Liver (tissue), 3 donors: Measurements from ENCODE around the gene HOXB4.

Experiments used
- CTCF ChIP-seq: fragments of 150-350 bp; IDR thresholded peaks from 2 replicates; pipeline ENCODE4 v1.5.1; 2017; ENCODE audit warnings: improper control_type of control experiment, low read depth, low read length; ENCODE audit not compliant: missing input control
- FOXA1 ChIP-seq: IDR thresholded peaks from 2 replicates; pipeline ENCODE4 v1.6.1; 2016; ENCODE audit warnings: antibody characterized with exemption
- GABPA ChIP-seq, 2 donors: IDR thresholded peaks in 1 of 2; conservative IDR thresholded peaks in 1 of 2; 2 replicates each; pipeline ENCODE4 v1.6.1; 2016; ENCODE audit warnings: antibody characterized with exemption in 2 of 2, mild to moderate bottlenecking in 1 of 2, moderate library complexity in 1 of 2
- HNF4A ChIP-seq, 2 donors: conservative IDR thresholded peaks; 2 replicates each; pipeline ENCODE4 v1.6.1; 2016; ENCODE audit warnings: antibody characterized with exemption in 2 of 2, mild to moderate bottlenecking in 2 of 2
- JUND ChIP-seq, 2 donors: IDR thresholded peaks; 2 replicates each; pipeline ENCODE4 v1.6.1; 2016; ENCODE audit warnings: antibody characterized with exemption in 2 of 2
- RAD21 ChIP-seq, 2 donors: IDR thresholded peaks; 2 replicates each; pipeline ENCODE4 v1.6.1; 2016; ENCODE audit warnings: antibody characterized with exemption in 2 of 2, mild to moderate bottlenecking in 2 of 2
- REST ChIP-seq: IDR thresholded peaks from 2 replicates; pipeline ENCODE4 v1.6.1; 2016; ENCODE audit warnings: antibody characterized with exemption, mild to moderate bottlenecking
- SP1 ChIP-seq: IDR thresholded peaks from 2 replicates; pipeline ENCODE4 v1.6.1; 2018; ENCODE audit warnings: antibody characterized with exemption, mild to moderate bottlenecking
- TAF1 ChIP-seq: conservative IDR thresholded peaks from 2 replicates; pipeline ENCODE4 v1.6.1; 2016; ENCODE audit warnings: antibody characterized with exemption, mild to moderate bottlenecking
- YY1 ChIP-seq: IDR thresholded peaks from 2 replicates; pipeline ENCODE4 v1.6.1; 2016; ENCODE audit warnings: antibody characterized with exemption, mild to moderate bottlenecking
- ZBTB33 ChIP-seq: IDR thresholded peaks from 2 replicates; pipeline ENCODE4 v1.6.1; 2016; ENCODE audit warnings: antibody characterized with exemption
- TF ChIP-seq, protein P1 (sequence below): IDR thresholded peaks from 2 replicates; pipeline ENCODE4 v1.6.1; 2016; ENCODE audit warnings: antibody characterized with exemption
- donor health status: healthy.
- donor health status: healthy.

DNA sequence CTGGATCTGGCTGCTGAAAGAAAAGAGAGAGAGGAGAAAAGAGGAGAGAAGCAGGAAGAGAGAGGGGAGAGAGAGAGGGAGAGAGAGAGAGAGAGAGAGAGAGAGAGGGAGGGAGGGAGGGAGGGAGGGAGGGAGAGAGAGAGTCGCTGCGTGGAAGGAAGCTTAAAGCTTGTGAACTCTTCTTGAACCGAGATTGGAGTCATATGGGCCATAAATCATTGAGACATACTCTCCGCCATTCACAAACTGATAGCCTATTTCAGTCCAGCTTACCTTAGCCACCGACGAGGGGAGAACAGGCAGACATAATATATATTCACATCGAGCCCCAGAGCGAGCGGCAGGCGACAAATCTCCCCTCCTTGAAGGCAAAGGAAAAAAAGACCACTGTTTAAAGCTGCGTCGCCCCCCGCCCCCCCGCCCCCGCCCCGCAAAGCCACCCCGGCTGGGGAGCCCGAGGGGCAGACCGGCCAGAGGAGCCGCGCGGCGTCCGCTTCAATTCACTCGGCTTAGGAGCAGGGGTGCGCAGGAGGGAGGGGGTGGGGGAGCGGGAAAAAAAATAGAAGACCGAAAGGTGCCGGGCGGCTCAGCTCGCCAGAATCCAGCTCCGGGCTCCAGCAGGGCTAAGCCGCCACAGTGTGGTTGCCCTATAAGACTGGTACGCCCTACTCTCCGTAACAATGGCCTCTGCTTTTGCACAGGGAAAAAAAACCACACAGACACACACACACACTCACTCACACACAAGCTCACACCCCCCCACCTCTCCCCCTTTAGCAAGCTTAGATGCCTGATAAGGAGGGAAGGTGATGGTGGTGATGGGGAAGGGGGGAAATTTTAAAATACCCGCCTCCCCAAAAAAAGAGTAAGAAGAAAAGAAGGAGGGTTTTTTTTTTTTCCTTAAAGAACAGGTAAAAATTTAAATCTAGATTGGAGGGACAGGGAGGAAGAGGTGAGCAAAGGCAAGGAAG lies 22.6 kb downstream of the HOXB4 start:
- TF ChIP-seq CTCF (no peak), REST (no peak), RAD21 (IDR thresholded peaks at IDR 0.05) (no peak), ZBTB33 (no peak), SP1 (no peak), GABPA (IDR thresholded peaks at IDR 0.05 in 1 of 2, conservative IDR thresholded peaks at IDR 0.05 in 1 of 2) (no peak), YY1 (no peak), FOXA1 (no peak), JUND (IDR thresholded peaks at IDR 0.05) (no peak), HNF4A (conservative IDR thresholded peaks at IDR 0.05) (no peak), TAF1 (no peak)
- TF ChIP-seq, protein P1, sequence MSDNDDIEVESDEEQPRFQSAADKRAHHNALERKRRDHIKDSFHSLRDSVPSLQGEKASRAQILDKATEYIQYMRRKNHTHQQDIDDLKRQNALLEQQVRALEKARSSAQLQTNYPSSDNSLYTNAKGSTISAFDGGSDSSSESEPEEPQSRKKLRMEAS, result no peak
